ENCODE measurements around the gene DLG2. TPM values are rescaled to one million over a fixed set of nuclear protein-coding genes. Genes with fewer than 3 reads are reported as not detected.

DLG2 gene
- total and polyA plus RNA-seq, 2 of the 4 experiments (the other 2 are of a cell fraction), result 0.31 to 0.36 TPM

DNA sequence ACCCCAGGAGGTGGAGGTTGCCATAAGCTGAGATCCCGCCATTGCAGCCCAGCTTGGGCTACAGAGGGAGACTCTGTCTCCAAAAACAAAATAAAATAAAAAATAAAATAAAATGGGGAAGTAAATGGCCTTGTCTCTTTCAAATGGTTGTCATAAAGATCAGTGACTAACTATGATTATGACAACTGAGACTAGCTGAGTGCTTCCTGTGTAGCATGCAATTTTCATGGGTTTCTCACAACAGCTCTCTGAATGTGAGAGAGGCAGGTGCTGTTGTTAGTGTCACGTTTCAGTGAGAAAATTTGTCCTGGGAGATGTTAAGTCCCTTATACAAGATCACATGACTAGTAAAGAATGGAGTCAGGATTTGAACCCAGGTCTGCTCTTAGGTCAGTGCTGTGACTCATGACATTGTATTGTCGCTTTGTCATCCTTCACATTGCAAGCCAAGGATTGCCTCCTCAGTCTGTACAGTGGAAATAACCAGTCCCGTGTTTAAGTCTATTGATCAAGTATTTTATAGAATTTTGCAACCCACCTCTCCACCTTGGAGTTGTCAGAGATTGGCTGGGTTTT is 2177.7 kb downstream of the DLG2 start:
- no peak for DNase-seq

More for the DNA sequence above, 2177.7 kb downstream of the DLG2 start:
- Histone ChIP-seq H2BK120ac (ENCODE audit: low read depth, low read length) (no peak overlapping the region), H3K36me3 (ENCODE audit: control insufficient read depth, insufficient read depth, low read length) (no peaks in the 10 kb centered on the region), H2AK9ac (replicated peaks; ENCODE audit: low read depth, low read length, poor library complexity) (no peak overlapping the region), H4K8ac (ENCODE audit: low read depth in 2 of 2, low read length in 2 of 2) (no peak overlapping the region), H2AK5ac (ENCODE audit: low read depth, low read length) (no peak overlapping the region), H2BK20ac (ENCODE audit: low read depth, low read length) (no peak overlapping the region), H3K56ac (ENCODE audit: extremely low read depth, insufficient read depth, low read length) (no peak overlapping the region), H3K18ac (ENCODE audit: low read depth, low read length) (no peak overlapping the region), H3K4me3 (ENCODE audit: insufficient read depth, low read depth, low read length) (no peak overlapping the region), H3K9ac (ENCODE audit: low read depth, low read length) (no peak overlapping the region), H3K79me1 (ENCODE audit: low read depth in 1 of 2, low read length in 2 of 2) (no peaks in the 10 kb centered on the region), H2AFZ (replicated peaks; ENCODE audit: low read length, poor library complexity) (no peak overlapping the region), H3K14ac (replicated peaks; ENCODE audit: low read depth, low read length) (no peak overlapping the region), H3K4ac (ENCODE audit: low read depth, low read length) (no peak overlapping the region), H2BK5ac (ENCODE audit: low read depth, low read length, poor library complexity, severe bottlenecking) (no peak overlapping the region), H3K27ac (ENCODE audit: insufficient read depth, low read length) (no peak overlapping the region), H3K4me1 (ENCODE audit: control insufficient read depth, insufficient read depth, low read length) (no peaks in the 10 kb centered on the region), H3K4me2 (ENCODE audit: low read depth, low read length) (no peak overlapping the region), H3K9me1 (ENCODE audit: insufficient read depth, low read length) (no peaks in the 10 kb centered on the region), H4K20me1 (ENCODE audit: insufficient read depth, low read length) (no peaks in the 10 kb centered on the region), H4K91ac (ENCODE audit: insufficient read depth, low read depth, low read length) (no peak overlapping the region), H2BK15ac (ENCODE audit: low read depth, low read length) (no peak overlapping the region), H3K23ac (ENCODE audit: low read depth, low read length) (no peak overlapping the region), H3K9me3 (ENCODE audit: control insufficient read depth, insufficient read depth, low read length) (no peaks in the 10 kb centered on the region), H4K5ac (ENCODE audit: low read depth, low read length) (no peak overlapping the region), H3K27me3 (ENCODE audit: control insufficient read depth, insufficient read depth, low read length) (no peaks in the 10 kb centered on the region)
- no CpG with 5 or more reads among the region's 4 CpGs for WGBS, 2 experiments (ENCODE audit: extremely low coverage in 2 of 2, insufficient read length in 1 of 2)
- no peak for ATAC-seq (ENCODE audit: low read depth)
- ChIA-PET POLR2A (ENCODE audit: unreplicated experiment) (no interaction called here), CTCF (no interaction called here)
- intact Hi-C loops (cut with micrococcal nuclease), result no loop called here
- TF ChIP-seq MXI1 (IDR thresholded peaks at IDR 0.05; ENCODE audit: borderline replicate concordance, low read depth, low read length) (no peak), RCOR1 (IDR thresholded peaks at IDR 0.05; ENCODE audit: insufficient replicate concordance, low read length) (no peak), NFE2L2 (IDR thresholded peaks at IDR 0.05; ENCODE audit: low read depth, low read length) (no peak), MAFK (IDR thresholded peaks at IDR 0.05; ENCODE audit: low read depth, low read length) (no peak), BHLHE40 (IDR thresholded peaks at IDR 0.05; ENCODE audit: low read depth, low read length) (no peak), CHD1 (IDR thresholded peaks at IDR 0.05; ENCODE audit: low read depth, low read length) (no peak), MAZ (IDR thresholded peaks at IDR 0.05; ENCODE audit: borderline replicate concordance, low read depth, low read length) (no peak), POLR2A (IDR thresholded peaks at IDR 0.05; ENCODE audit: low read depth, low read length) (no peak), RFX5 (IDR thresholded peaks at IDR 0.05; ENCODE audit: low read depth, low read length) (no peak), RAD21 (IDR thresholded peaks at IDR 0.05; ENCODE audit: low read length) (no peak), CEBPB (IDR thresholded peaks at IDR 0.05; ENCODE audit: low read depth, low read length) (no peak), FOS (IDR thresholded peaks at IDR 0.05; ENCODE audit: low read depth, low read length) (no peak), SMC3 (IDR thresholded peaks at IDR 0.05; ENCODE audit: low read depth, low read length) (no peak)
- TF ChIP-seq, protein P1, sequence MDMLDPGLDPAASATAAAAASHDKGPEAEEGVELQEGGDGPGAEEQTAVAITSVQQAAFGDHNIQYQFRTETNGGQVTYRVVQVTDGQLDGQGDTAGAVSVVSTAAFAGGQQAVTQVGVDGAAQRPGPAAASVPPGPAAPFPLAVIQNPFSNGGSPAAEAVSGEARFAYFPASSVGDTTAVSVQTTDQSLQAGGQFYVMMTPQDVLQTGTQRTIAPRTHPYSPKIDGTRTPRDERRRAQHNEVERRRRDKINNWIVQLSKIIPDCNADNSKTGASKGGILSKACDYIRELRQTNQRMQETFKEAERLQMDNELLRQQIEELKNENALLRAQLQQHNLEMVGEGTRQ (IDR thresholded peaks at IDR 0.05; ENCODE audit: low read depth, low read length), result no peak
- TF ChIP-seq, protein P2, sequence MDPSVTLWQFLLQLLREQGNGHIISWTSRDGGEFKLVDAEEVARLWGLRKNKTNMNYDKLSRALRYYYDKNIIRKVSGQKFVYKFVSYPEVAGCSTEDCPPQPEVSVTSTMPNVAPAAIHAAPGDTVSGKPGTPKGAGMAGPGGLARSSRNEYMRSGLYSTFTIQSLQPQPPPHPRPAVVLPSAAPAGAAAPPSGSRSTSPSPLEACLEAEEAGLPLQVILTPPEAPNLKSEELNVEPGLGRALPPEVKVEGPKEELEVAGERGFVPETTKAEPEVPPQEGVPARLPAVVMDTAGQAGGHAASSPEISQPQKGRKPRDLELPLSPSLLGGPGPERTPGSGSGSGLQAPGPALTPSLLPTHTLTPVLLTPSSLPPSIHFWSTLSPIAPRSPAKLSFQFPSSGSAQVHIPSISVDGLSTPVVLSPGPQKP (IDR thresholded peaks at IDR 0.05; ENCODE audit: borderline replicate concordance, low read depth, low read length), result no peak
- TF ChIP-seq, protein P3, sequence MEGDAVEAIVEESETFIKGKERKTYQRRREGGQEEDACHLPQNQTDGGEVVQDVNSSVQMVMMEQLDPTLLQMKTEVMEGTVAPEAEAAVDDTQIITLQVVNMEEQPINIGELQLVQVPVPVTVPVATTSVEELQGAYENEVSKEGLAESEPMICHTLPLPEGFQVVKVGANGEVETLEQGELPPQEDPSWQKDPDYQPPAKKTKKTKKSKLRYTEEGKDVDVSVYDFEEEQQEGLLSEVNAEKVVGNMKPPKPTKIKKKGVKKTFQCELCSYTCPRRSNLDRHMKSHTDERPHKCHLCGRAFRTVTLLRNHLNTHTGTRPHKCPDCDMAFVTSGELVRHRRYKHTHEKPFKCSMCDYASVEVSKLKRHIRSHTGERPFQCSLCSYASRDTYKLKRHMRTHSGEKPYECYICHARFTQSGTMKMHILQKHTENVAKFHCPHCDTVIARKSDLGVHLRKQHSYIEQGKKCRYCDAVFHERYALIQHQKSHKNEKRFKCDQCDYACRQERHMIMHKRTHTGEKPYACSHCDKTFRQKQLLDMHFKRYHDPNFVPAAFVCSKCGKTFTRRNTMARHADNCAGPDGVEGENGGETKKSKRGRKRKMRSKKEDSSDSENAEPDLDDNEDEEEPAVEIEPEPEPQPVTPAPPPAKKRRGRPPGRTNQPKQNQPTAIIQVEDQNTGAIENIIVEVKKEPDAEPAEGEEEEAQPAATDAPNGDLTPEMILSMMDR (conservative IDR thresholded peaks at IDR 0.05; ENCODE audit: low read depth, low read length), result no peak
- dilution Hi-C loops (cut with HindIII; ENCODE audit: low sequenced_read_pairs, unreplicated experiment), result no loop called here
- in situ Hi-C loops (cut with MboI; ENCODE audit: low sequenced_read_pairs), result no loop called here
- no TSS peak for BruUV-seq (replicated peaks)

All from IMR-90 (cell line).